Small intestine (tissue), 7 donors: ENCODE data around the gene CEP85L. TPM values are rescaled to one million over a fixed set of nuclear protein-coding genes. Genes with fewer than 3 reads are reported as not detected.

Experiments used
- DNase-seq, 2 donors: peaks; one replicate each; pipeline versions ENCODE4 v3.0.0 to v3.0.0-alpha.2; 2013
- FAIRE-seq: peaks from 2 replicates; lab custom pipeline; 2012; peaks lifted over from hg19 to GRCh38; lab: Jason Lieb, UNC
- H3K27ac ChIP-seq, 3 donors: one replicate each; pipeline ENCODE4 v1.5.1; 2013; ENCODE audit warnings: low read length in 2 of 3, mild to moderate bottlenecking in 2 of 3, control low read depth in 1 of 3, inconsistent platforms in 1 of 3, low read depth in 1 of 3, moderate library complexity in 1 of 3
- H3K27me3 ChIP-seq, 3 donors: one replicate each; pipeline ENCODE4 v1.6.1; 2013; ENCODE audit warnings: low read length in 3 of 3, inconsistent platforms in 1 of 3; ENCODE audit not compliant: control insufficient read depth in 3 of 3, insufficient read depth in 3 of 3
- H3K36me3 ChIP-seq, 3 donors: one replicate each; pipeline ENCODE4 v1.6.1; 2013; ENCODE audit warnings: low read length in 3 of 3, inconsistent platforms in 1 of 3, low read depth in 1 of 3, mild to moderate bottlenecking in 1 of 3, moderate library complexity in 1 of 3; ENCODE audit not compliant: control insufficient read depth in 3 of 3, insufficient read depth in 2 of 3
- H3K4me1 ChIP-seq, 3 donors: one replicate each; pipeline ENCODE4 v1.6.1; 2013; ENCODE audit warnings: low read length in 2 of 3, inconsistent platforms in 1 of 3, low read depth in 1 of 3, mild to moderate bottlenecking in 1 of 3, moderate library complexity in 1 of 3; ENCODE audit not compliant: control insufficient read depth in 3 of 3, insufficient read depth in 2 of 3
- H3K4me3 ChIP-seq, 3 donors: one replicate each; pipeline ENCODE4 v1.5.1; 2013; ENCODE audit warnings: low read length in 3 of 3, control low read depth in 1 of 3, inconsistent platforms in 1 of 3, low read depth in 1 of 3, mild to moderate bottlenecking in 1 of 3, moderate library complexity in 1 of 3
- H3K9me3 ChIP-seq, 2 donors: one replicate each; pipeline ENCODE4 v1.6.1; 2013; ENCODE audit warnings: low read depth in 1 of 2, low read length in 1 of 2; ENCODE audit not compliant: control insufficient read depth in 2 of 2, insufficient read depth in 1 of 2
- polyA plus RNA-seq, 4 donors: library from polyadenylated mRNA; stranded (reverse) in 3 of 4; unstranded in 1 of 4; fragments of 200-250 nt in 3 of 4; fragments of 120-200 nt in 1 of 4; gene quantifications; one replicate each; pipeline versions ENCODE4 v1.2.1 to v1.2.3, GENCODE V29; 2013
- donor health status: healthy with polysubstance abuse.
- donor health status: control.
- donor health status: control.
- donor health status: Bipolar disorder and iron deficiency.
- donor health status: healthy.

CEP85L gene
- polyA plus RNA-seq, 4 donors: 0.22 to 2.2 (median 0.66) TPM

GRCh38 chr6:118419448-118420394 is 231.7 kb downstream of the CEP85L start:
- Histone ChIP-seq H3K4me3 (no peak overlapping the region), H3K27ac (no peak overlapping the region), H3K4me1 (no peaks in the 10 kb centered on the region), H3K9me3 (peaks cover 0 to 5% of the 10 kb centered on the region in 2 donors), H3K36me3 (no peaks in the 10 kb centered on the region), H3K27me3 (no peaks in the 10 kb centered on the region)
- no peak for FAIRE-seq
- no peak for DNase-seq

Other genes with a start within 250 kb of the CEP85L start
- gene PLN, start 103.3 kb downstream of the CEP85L start, polyA plus RNA-seq: 10 to 100 TPM in 1 of 4 donors, 1 to 10 TPM in 2, under 1 TPM in 1; 0.67 to 14.3 (median 6.2) TPM
- gene ASF1A, start 242.6 kb upstream of the CEP85L start, polyA plus RNA-seq: 10 to 100 TPM; 10.5 to 18.7 (median 13.3) TPM